ENCODE results near the gene SYCE3.
"Not testable (repeated sequence)": the region's sequence is repeated elsewhere in the genome, so short reads cannot be mapped to it uniquely, and the experiment has no call there.

SYCE3 gene

GRCh38 chr22:50548040-50548920 lies 14.4 kb downstream of the SYCE3 start:
- DNase-seq (ENCODE audit: low read depth), result peak; percentile 47

DNA sequence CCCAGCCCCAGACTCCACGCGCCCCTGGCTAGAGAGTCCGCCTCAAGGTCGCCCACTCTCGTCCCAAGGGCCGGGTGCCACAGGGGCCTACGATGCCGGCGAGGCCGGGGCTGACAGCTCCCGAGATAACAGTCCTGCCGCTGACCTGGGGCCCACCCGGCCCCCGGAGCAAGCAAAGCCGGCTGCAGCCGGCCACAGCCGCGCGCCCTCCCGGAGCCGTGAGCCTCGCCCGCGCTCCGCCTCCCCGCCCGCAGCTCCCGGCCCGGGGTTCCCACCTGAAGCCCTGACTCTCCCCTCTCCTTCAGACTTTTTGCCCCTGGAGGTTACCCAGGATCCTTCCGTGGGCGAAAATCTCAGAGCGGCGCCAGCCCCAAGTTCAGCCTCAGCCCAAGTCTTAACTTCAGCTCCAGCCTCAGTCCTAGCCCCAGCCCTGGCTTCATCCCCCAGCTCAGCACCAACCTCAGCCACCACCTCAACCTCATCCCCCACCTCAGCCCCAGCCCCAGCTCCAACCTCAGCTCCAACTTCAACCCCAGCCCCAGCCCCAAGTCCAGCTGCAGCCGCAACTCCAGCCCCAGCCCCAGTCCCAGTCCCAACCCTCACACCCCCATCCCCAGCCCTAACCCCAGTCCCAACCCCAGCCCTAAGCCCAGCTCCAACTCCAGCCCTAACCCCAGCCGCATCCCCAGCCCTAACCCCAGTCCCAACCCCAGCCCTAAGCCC lies 15.3 kb downstream of the SYCE3 start:
- DNase-seq (ENCODE audit: low read depth), result no peak

DNA sequence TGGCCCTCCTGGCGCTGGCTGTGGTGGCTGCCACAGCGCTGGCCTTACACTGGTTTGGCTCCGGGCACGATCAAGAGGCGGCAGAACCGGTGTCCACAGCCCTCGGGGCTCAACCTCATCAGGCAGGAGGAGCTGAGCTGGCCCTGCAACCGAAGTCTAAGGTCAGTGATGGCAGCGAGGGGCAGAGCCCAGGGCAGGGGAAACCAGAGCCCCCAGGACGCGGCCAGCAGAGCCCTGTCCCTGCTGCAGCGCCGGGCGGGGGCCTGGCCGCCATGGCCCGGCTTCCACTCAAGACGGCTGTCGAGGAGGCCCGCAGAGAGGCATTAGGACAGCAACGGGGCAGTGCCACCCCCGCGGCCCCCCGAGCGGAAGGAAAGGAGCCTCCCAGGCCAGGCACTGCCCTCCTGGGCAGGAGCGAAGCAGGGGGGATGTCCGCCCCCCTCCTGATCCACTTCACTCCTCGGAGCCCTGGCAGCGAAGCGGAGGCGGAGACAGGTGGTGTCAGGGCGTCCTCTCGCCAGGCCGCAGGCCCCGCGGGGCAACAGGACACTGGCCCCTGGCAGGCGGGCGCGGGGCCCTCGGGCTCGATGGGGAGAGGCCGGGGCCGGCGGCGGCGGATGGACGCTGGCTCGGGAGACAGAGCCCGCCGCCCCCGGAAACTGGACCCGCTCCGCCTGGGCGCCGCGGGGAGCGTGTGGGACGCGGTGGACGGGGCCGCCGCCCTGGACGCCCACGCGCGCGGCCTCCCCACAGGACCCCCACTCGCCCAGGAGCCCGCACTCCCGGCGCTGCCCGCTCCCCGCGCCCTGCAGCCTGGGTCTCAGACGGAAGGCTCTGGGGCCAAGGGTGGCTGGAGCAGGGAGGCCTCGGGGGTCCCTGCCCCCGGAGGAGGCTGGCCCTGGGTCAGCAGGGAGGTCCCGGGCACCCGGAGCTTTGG lies 16.1 kb downstream of the SYCE3 start:
- no peak for DNase-seq (ENCODE audit: low read depth)

DNA sequence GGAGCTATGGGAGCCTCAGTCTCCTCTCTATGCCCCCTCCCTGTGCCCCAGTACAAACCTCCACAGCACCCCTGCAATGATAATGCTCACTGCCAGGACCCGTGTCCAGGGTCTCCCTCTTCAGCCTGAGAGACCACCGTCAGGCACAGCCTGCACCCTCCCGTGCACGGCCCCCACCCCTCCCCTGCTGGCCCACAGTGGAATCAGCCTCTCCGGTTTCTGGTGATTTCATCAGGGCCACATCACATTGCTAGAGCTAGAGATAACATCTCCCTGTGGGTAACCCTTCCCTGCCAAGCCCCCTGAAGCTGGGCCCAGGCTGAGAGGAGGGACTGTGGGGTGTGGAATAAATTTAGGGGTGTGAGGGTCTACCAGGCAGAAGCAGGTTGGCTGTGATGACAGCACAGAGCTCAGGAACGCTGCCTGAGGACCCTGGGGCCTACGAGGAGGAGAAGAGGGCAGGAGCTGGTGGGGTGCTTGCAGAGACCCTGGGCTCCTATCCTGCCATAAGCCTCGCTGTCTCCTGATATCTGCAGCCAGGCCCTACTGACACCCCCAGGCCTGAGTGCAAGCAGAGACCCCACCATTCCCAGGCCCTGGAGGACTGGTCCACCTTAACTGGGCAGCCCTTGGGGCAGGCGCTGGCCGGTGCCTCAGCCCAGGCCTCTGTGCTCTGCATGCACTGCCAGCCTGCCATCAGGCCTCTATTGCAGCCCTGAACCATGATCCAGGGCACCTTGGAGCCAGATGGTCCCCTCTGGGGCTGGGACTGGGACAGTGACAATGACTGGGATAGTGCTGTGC lies 17.0 kb downstream of the SYCE3 start, which contains the start of gene KLHDC7B:
KLHDC7B (plus strand) TSS at position 378 of the 804 bp plus-strand sequence; CDS start at position 723, 345 bp downstream.
- DNase-seq (ENCODE audit: low read depth), result no peak

GRCh38 chr22:50544746-50545253 lies 17.9 kb downstream of the SYCE3 start:
- no peak for DNase-seq (ENCODE audit: low read depth)

DNA sequence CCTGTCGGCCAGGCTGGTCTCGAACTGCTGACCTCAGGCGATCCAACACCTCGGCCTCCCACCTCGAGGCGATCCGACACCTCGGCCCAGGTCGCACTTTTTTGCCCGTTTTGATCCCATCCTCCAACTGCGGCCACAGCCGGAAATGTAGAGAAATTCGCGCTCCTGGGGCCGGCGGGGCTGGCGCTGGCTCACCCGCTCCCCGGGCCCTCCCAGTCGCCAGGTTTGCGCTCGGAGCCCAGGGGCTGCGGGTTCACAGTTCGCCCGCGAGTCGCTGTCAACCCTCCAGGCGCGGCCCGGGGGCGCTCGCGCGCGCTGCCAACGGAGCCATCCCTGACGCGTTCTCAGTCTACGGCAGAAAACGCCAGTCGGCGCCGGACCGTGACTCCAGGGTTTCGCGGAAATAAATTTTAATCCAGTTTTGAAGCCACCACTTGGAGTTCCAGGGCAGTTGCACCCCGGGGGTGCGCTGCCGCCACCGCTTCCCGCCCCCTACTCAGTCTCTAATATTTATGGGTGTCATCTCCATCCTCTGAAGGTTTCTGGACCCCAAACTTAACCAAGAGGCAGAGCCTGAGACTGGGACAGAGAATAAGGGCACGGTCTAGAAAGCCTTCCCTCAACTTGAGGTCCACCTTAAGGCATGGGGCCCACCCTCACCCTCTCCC lies 18.5 kb downstream of the SYCE3 start:
- peak; percentile 75 for DNase-seq (ENCODE audit: low read depth)

DNA sequence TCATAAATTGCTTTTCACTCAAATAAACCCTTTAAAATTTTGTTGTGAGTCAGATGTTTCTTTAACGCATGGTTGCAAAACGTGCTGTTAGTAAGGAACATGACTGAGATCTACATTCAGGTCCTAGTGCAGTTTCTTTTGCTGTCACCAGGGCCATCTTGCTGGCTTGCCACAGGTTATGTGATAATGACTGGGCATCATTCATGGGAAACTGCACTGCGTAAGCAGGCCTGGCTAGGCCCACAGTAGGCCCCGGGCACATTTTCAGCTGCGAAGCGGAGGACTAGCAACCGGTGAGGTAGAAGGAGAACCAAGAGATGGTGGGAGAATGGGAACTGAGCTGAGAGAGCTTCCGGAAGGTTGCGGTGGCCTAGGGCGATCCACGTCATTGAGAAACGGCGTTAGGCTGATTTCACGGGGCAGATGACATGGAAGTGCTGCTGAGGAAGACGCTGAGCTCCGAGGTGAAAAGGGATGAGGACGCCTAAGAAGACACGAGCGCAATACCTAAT lies 20.2 kb downstream of the SYCE3 start:
- DNase-seq (ENCODE audit: low read depth), result no peak

DNA sequence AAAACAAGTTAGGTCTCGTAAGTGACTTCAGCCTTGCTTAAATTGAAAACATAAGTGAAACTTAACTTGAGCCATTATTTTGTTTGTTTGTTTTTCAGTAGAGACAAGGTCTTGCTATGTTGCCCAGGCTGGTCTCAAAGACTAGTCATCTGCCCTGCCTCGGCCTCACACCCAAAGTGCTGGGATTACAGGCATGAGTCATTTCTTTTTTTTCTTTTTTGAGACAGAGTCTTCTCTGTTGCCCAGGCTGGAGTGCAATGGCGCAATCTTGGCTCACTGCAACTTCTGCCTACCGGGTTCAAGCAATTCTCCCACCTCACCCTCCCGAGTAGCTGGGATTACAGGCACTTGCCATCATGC lies 21.1 kb downstream of the SYCE3 start:
- not testable (repeated sequence) for DNase-seq (ENCODE audit: low read depth)

DNA sequence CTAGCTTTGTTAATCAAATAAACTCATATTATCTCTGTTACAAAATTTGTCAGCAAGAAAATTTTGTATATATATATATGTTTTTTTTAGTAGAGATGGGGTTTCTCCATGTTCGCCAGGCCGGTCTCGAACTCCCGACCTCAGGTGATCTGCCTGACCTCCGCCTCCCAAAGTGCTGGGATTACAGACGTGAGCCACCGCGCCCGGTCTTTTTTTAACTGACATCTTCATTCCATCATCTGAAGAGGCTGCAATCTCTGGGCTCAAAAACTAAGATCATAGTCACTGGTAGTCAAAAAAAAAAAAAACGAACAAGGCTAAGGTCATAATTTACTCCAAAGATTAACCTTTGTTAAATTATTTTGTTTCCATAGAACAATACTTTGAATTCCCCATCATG lies 22.3 kb downstream of the SYCE3 start:
- DNase-seq (ENCODE audit: low read depth), result no peak

- no peak for DNase-seq (ENCODE audit: low read depth)
Observed at GRCh38 chr22:50537765-50538164, 25.0 kb downstream of the SYCE3 start.

DNA sequence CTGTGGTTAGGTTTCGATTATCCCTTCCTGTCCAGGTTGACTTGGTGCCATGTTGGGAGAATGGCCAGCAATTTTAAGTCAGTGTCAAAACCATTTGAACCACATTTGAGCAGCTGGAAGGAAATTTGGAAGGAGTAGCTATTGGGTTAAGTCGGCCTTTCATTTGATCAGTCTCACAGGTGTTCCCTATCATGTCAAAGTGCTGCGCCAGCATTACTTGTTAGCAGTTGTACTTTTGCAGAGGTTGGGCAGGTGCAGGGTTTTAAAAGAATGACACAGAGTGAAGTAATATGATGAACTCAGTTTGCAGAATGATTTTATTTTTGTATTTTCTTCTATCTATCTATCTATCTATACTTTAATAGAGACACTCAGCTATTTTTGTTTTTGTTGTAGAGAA lies 26.5 kb downstream of the SYCE3 start:
- DNase-seq (ENCODE audit: low read depth), result no peak

GRCh38 chr22:50535113-50535512 lies 27.6 kb downstream of the SYCE3 start:
- DNase-seq (ENCODE audit: low read depth), result no peak

GRCh38 chr22:50533856-50534711 lies 28.6 kb downstream of the SYCE3 start:
- DNase-seq (ENCODE audit: low read depth), result not testable (repeated sequence)

GRCh38 chr22:50532824-50533796 lies 29.6 kb downstream of the SYCE3 start:
- no peak for DNase-seq (ENCODE audit: low read depth)

GRCh38 chr22:50531962-50532674 lies 30.6 kb downstream of the SYCE3 start:
- DNase-seq (ENCODE audit: low read depth), result no peak

DNA sequence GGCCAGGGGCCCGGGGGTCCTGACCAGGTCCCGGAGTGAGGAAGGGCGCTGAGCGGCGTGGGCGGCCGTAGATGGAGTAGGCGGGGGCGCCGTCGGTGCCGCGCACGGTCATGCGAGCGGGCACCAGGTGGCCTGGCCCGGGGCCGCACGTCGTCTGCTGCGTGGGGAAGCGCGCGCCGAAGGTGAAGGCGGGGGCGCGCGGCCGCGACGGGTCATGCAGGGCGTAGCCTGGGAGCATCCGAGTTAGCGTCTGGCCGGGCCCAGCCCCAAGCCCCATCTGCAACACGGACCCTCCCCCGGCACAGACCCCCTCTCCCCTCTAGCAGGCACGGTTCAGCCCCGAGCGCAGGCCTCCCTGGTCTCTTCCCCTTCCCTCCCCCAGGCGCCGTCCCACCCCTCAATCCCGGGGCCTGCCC lies 31.2 kb downstream of the SYCE3 start:
- DNase-seq (ENCODE audit: low read depth), result peak; percentile 59

DNA sequence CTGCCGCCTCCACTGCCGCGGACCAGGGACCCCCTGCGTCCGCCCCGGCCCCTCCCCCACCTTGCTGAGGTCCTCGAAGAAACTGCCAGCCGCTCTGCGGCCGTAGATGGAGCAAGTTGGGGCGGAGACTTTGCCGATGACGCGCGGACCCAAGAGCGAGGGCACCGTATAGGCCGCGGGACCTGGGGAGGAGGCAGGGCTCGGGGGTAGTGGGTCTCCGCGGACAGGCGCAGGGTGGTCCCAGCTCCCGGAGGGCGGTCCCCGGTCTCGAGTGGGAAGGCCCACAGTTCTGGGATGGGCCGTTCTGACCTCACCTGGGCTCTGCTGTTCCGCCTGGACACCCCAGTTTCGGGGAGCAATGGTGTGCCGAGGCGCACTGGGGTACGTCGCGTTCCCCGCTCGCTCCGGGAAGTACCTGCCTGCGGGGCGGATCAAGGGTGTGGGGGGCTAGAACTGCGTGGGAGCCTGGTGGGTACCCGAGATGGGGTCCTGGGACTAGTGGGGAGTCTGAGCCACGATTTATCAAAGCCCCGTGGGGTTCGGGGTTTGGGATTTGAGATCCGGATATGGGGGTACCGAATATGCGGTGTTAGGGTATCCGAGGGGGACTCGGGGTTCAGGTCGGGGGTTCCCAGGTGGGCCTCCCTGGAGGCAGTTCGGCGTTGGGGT lies 31.7 kb downstream of the SYCE3 start:
- DNase-seq (ENCODE audit: low read depth), result peak; percentile 67
